Liver (tissue), 9 donors: ENCODE data around the gene PPP1R1B. TPM values are rescaled to one million over a fixed set of nuclear protein-coding genes. Genes with fewer than 3 reads are reported as not detected.

ENCODE experiments used
- DNase-seq: peaks from one replicate; pipeline ENCODE4 v3.0.0-alpha.2; 2017; ENCODE audit warnings: low spot score
- H3K27ac ChIP-seq, 2 donors: one replicate each; pipeline ENCODE4 v1.7.0; 2013; ENCODE audit warnings: inconsistent platforms in 2 of 2, low read length in 2 of 2, control low read depth in 1 of 2, low read depth in 1 of 2, mild to moderate bottlenecking in 1 of 2
- H3K27me3 ChIP-seq, 4 donors: one replicate each; pipeline versions ENCODE4 v1.6.1 to v1.7.0; 2013; ENCODE audit warnings: low read length in 3 of 4, inconsistent platforms in 1 of 4, mild to moderate bottlenecking in 1 of 4, moderate library complexity in 1 of 4; ENCODE audit not compliant: control insufficient read depth in 4 of 4, insufficient read depth in 4 of 4
- H3K36me3 ChIP-seq, 4 donors: one replicate each; pipeline versions ENCODE4 v1.6.1 to v1.7.0; 2013; ENCODE audit warnings: low read length in 3 of 4, mild to moderate bottlenecking in 3 of 4, low read depth in 1 of 4, moderate library complexity in 1 of 4; ENCODE audit not compliant: control insufficient read depth in 4 of 4, insufficient read depth in 3 of 4
- H3K4me1 ChIP-seq, 4 donors: one replicate each; pipeline versions ENCODE4 v1.6.1 to v1.7.0; 2013; ENCODE audit warnings: low read length in 3 of 4, mild to moderate bottlenecking in 3 of 4, moderate library complexity in 1 of 4; ENCODE audit not compliant: control insufficient read depth in 4 of 4, insufficient read depth in 4 of 4
- H3K4me3 ChIP-seq, 3 donors: one replicate each; pipeline versions ENCODE4 v1.6.1 to v1.7.0; 2013; ENCODE audit warnings: low read length in 3 of 3, control low read depth in 1 of 3, low read depth in 1 of 3, mild to moderate bottlenecking in 1 of 3
- H3K9ac ChIP-seq, 2 donors: one replicate each; pipeline ENCODE4 v1.7.0; 2013; ENCODE audit warnings: low read length in 2 of 2, mild to moderate bottlenecking in 2 of 2, moderate library complexity in 2 of 2, control low read depth in 1 of 2, low read depth in 1 of 2
- H3K9me3 ChIP-seq, 4 donors: one replicate each; pipeline versions ENCODE4 v1.6.1 to v1.7.0; 2013; ENCODE audit warnings: low read length in 3 of 4; ENCODE audit not compliant: control insufficient read depth in 4 of 4
- ATF3 ChIP-seq: IDR thresholded peaks from 2 replicates; pipeline ENCODE4 v1.6.1; 2016; ENCODE audit warnings: antibody characterized with exemption
- CTCF ChIP-seq: fragments of 150-350 bp; IDR thresholded peaks from 2 replicates; pipeline ENCODE4 v1.5.1; 2017; ENCODE audit warnings: improper control_type of control experiment, low read depth, low read length; ENCODE audit not compliant: missing input control
- EGR1 ChIP-seq, 2 donors: IDR thresholded peaks; 2 replicates each; pipeline ENCODE4 v1.6.1; 2016 to 2018; ENCODE audit warnings: antibody characterized with exemption in 2 of 2, low read depth in 2 of 2
- FOXA1 ChIP-seq: IDR thresholded peaks from 2 replicates; pipeline ENCODE4 v1.6.1; 2016; ENCODE audit warnings: antibody characterized with exemption
- FOXA2 ChIP-seq: IDR thresholded peaks from 2 replicates; pipeline ENCODE4 v1.6.1; 2016; ENCODE audit warnings: antibody characterized with exemption
- GABPA ChIP-seq, 2 donors: IDR thresholded peaks in 1 of 2; conservative IDR thresholded peaks in 1 of 2; 2 replicates each; pipeline ENCODE4 v1.6.1; 2016; ENCODE audit warnings: antibody characterized with exemption in 2 of 2, mild to moderate bottlenecking in 1 of 2, moderate library complexity in 1 of 2
- HNF4A ChIP-seq, 2 donors: conservative IDR thresholded peaks; 2 replicates each; pipeline ENCODE4 v1.6.1; 2016; ENCODE audit warnings: antibody characterized with exemption in 2 of 2, mild to moderate bottlenecking in 2 of 2
- HNF4G ChIP-seq: IDR thresholded peaks from 2 replicates; pipeline ENCODE4 v1.6.1; 2016; ENCODE audit warnings: antibody characterized with exemption
- JUND ChIP-seq, 2 donors: IDR thresholded peaks; 2 replicates each; pipeline ENCODE4 v1.6.1; 2016; ENCODE audit warnings: antibody characterized with exemption in 2 of 2
- MAX ChIP-seq: IDR thresholded peaks from 2 replicates; pipeline ENCODE4 v1.6.1; 2016; ENCODE audit warnings: antibody characterized with exemption
- RAD21 ChIP-seq, 2 donors: IDR thresholded peaks; 2 replicates each; pipeline ENCODE4 v1.6.1; 2016; ENCODE audit warnings: antibody characterized with exemption in 2 of 2, mild to moderate bottlenecking in 2 of 2
- REST ChIP-seq: IDR thresholded peaks from 2 replicates; pipeline ENCODE4 v1.6.1; 2016; ENCODE audit warnings: antibody characterized with exemption, mild to moderate bottlenecking
- RXRA ChIP-seq, 2 donors: IDR thresholded peaks; 2 replicates each; pipeline ENCODE4 v1.6.1; 2017 to 2018; ENCODE audit warnings: antibody characterized with exemption in 2 of 2, mild to moderate bottlenecking in 1 of 2
- SP1 ChIP-seq: IDR thresholded peaks from 2 replicates; pipeline ENCODE4 v1.6.1; 2018; ENCODE audit warnings: antibody characterized with exemption, mild to moderate bottlenecking
- TAF1 ChIP-seq: conservative IDR thresholded peaks from 2 replicates; pipeline ENCODE4 v1.6.1; 2016; ENCODE audit warnings: antibody characterized with exemption, mild to moderate bottlenecking
- YY1 ChIP-seq: IDR thresholded peaks from 2 replicates; pipeline ENCODE4 v1.6.1; 2016; ENCODE audit warnings: antibody characterized with exemption, mild to moderate bottlenecking
- ZBTB33 ChIP-seq: IDR thresholded peaks from 2 replicates; pipeline ENCODE4 v1.6.1; 2016; ENCODE audit warnings: antibody characterized with exemption
- WGBS: extraction: QIAGEN DNeasy Blood & Tissue Kit; methylation state at CpG from one replicate; pipeline ENCODE4 v1.1.7; 2013; 5-methylcytosine and 5-hydroxymethylcytosine counted together
- polyA plus RNA-seq, 2 donors: library from polyadenylated mRNA; stranded (reverse) in 1 of 2; unstranded in 1 of 2; fragments of 200-250 nt in 1 of 2; fragments of >200 nt in 1 of 2; fragmentation: Nextera tagmentation in 1 of 2; extraction: Ambion mirVana in 1 of 2; gene quantifications; one replicate each; pipeline versions ENCODE4 v1.2.1 to v1.2.3, GENCODE V29; 2013 to 2015
- total RNA-seq, 2 donors: library from RNA; depleted of rRNA; stranded (reverse); fragments of >200 nt; gene quantifications; one replicate each; pipeline ENCODE4 v1.2.3, GENCODE V29; 2014
- donor health status: healthy.
- donor health status: healthy.
- donor health status: healthy.
- donor health status: healthy.
- donor health status: healthy.

Gene PPP1R1B
- total and polyA plus RNA-seq, 4 donors: 0.14 TPM; not detected in 3

- no peak for DNase-seq
- Histone ChIP-seq H3K4me1 (peaks cover 9 to 34% (median 28%) of the 10 kb centered on the region in 4 donors), H3K27me3 (no peaks in the 10 kb centered on the region), H3K36me3 (peaks cover 0 to 16% (median 4%) of the 10 kb centered on the region in 4 donors), H3K9ac (no peak overlapping the region), H3K27ac (no peak overlapping the region), H3K9me3 (no peaks in the 10 kb centered on the region), H3K4me3 (no peak overlapping the region)
- WGBS: 97% methylated on average over 11 of the region's 11 CpGs
- no peak for TF ChIP-seq ATF3
- TF ChIP-seq FOXA2: no peak
These were observed 31.6 kb downstream of the PPP1R1B start for GRCh38 chr17:39658346-39658745.

GRCh38 chr17:39658760-39659159 is 32.0 kb downstream of the PPP1R1B start:
- H3K9ac ChIP-seq: no peak overlapping the region
- peaks cover 0 to 16% (median 4%) of the 10 kb centered on the region in 4 donors for H3K36me3 ChIP-seq
- no peak overlapping the region for H3K4me3 ChIP-seq
- no peaks in the 10 kb centered on the region for H3K27me3 ChIP-seq
- no peak for DNase-seq
- WGBS: 97% methylated on average over 3 of the region's 3 CpGs
- H3K9me3 ChIP-seq: no peaks in the 10 kb centered on the region
- H3K27ac ChIP-seq: peak overlapping the region in 1 of 2 donors; percentile 17
- TF ChIP-seq RXRA (IDR thresholded peaks at IDR 0.05) (no peak), REST (no peak), GABPA (IDR thresholded peaks at IDR 0.05 in 1 of 2, conservative IDR thresholded peaks at IDR 0.05 in 1 of 2) (no peak), CTCF (no peak), SP1 (no peak), RAD21 (IDR thresholded peaks at IDR 0.05) (no peak), MAX (no peak), ATF3 (no peak), EGR1 (IDR thresholded peaks at IDR 0.05; ENCODE audit: low read depth in 2 of 2) (no peak), TAF1 (no peak), JUND (IDR thresholded peaks at IDR 0.05) (no peak), YY1 (no peak), HNF4G (no peak), HNF4A (conservative IDR thresholded peaks at IDR 0.05) (no peak), ZBTB33 (no peak), FOXA1 (no peak)
- peaks cover 8 to 37% (median 28%) of the 10 kb centered on the region in 4 donors for H3K4me1 ChIP-seq
